Bladder microvascular endothelial cell (primary cell): ENCODE data around the gene PRDX6. TPM values are rescaled to one million over a fixed set of nuclear protein-coding genes. Genes with fewer than 3 reads are reported as not detected.

Experiments used
- total RNA-seq: library from RNA; depleted of rRNA; stranded (reverse); fragments of >200 nt; gene quantifications from 2 replicates; pipeline ENCODE4 v1.2.3, GENCODE V29; 2014

The PRDX6 gene, protein sequence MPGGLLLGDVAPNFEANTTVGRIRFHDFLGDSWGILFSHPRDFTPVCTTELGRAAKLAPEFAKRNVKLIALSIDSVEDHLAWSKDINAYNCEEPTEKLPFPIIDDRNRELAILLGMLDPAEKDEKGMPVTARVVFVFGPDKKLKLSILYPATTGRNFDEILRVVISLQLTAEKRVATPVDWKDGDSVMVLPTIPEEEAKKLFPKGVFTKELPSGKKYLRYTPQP
- 112 and 154 TPM in 2 replicates for total RNA-seq

DNA sequence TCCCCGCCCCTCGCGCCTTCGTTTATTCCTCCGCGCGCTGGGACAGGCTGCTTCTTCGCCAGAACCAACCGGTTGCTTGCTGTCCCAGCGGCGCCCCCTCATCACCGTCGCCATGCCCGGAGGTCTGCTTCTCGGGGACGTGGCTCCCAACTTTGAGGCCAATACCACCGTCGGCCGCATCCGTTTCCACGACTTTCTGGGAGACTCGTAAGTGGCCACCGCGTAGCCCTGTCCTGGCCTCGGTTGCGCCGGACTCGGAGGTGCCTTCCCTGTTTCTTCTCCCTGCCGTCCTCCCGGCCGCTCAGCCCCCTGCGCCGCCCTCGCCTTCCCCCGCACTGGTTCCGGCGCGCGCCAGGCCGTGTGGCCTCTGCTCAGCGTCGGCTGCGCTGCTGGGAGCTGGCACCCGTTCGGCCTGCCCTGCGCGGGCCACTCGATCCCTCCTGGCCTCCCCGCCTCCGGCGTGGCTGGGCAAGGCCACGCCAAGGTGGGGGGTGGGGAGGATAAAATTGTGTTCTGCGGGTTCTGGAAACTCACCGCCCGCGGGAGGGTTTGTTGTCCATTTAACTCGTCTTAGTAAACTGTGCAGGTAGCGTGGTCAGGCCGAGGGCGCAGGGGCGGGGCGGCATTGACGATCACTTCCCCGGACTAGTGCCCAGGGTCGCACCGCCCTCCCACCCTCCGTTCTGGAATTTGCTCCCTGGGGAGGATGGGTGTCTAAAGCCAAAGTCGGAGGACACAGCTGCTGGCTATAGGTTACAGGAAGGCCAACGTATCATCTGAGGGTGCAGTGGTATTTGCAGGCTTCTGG is at the start of gene PRDX6:
Gene PRDX6 (plus strand): TSS at position 50 of the 808 bp plus-strand sequence. CDS start 63 bp downstream, at position 113.

Other genes starting within 250 kb of the PRDX6 start
- gene SLC9C2, start 125.7 kb downstream of the PRDX6 start, total RNA-seq: under 0.01 TPM in 1 of 2 replicates, not detected in the other
- gene TEX50, start 158.0 kb downstream of the PRDX6 start, total RNA-seq: not detected in 2 replicates
- gene ANKRD45, start 192.5 kb downstream of the PRDX6 start, total RNA-seq: 0.13 TPM in 1 of 2 replicates, not detected in the other
- 24.3 and 46.7 TPM in 2 replicates for gene KLHL20, start 237.6 kb downstream of the PRDX6 start, total RNA-seq